KOPT-K1 (cell line): ENCODE measurements around the gene BFAR.
"Not testable (repeated sequence)": the region's sequence is repeated elsewhere in the genome, so short reads cannot be mapped to it uniquely, and the experiment has no call there.

Experiments used
- H3K27ac ChIP-seq: fragments of 200-600 bp; sonication (generic); 2 replicates; pipeline ENCODE4 v1.5.1; 2016; ENCODE audit warnings: antibody characterized with exemption, mild to moderate bottlenecking, low read depth, low read length; ENCODE audit not compliant: poor library complexity, severe bottlenecking
- H3K36me3 ChIP-seq: fragments of 200-600 bp; sonication (generic); 2 replicates; pipeline ENCODE4 v1.5.1; 2017; ENCODE audit warnings: antibody characterized with exemption, mild to moderate bottlenecking, low read length, moderate library complexity; ENCODE audit not compliant: insufficient read depth
- H3K9me3 ChIP-seq: fragments of 200-600 bp; sonication (generic); 2 replicates; pipeline ENCODE4 v1.5.1; 2017; ENCODE audit warnings: antibody characterized with exemption, low read length, mild to moderate bottlenecking; ENCODE audit not compliant: insufficient read depth, poor library complexity, severe bottlenecking

BFAR gene

GRCh38 chr16:14702672-14703071 is 69.9 kb downstream of the BFAR start:
- H3K9me3 ChIP-seq, H3K27ac ChIP-seq, H3K36me3 ChIP-seq: not testable (repeated sequence)

GRCh38 chr16:14703156-14704011 is 70.6 kb downstream of the BFAR start, which contains the start of gene NPIPA3:
Gene NPIPA3 (plus strand): TSS chr16:14703411. CDS start chr16:14708944, 5,533 bp downstream.
- not testable (repeated sequence) for H3K27ac ChIP-seq, H3K9me3 ChIP-seq, H3K36me3 ChIP-seq
